Measurements from ENCODE around the gene CLTB.
"Not testable (repeated sequence)": the region's sequence is repeated elsewhere in the genome, so short reads cannot be mapped to it uniquely, and the experiment has no call there.

CLTB gene

DNA sequence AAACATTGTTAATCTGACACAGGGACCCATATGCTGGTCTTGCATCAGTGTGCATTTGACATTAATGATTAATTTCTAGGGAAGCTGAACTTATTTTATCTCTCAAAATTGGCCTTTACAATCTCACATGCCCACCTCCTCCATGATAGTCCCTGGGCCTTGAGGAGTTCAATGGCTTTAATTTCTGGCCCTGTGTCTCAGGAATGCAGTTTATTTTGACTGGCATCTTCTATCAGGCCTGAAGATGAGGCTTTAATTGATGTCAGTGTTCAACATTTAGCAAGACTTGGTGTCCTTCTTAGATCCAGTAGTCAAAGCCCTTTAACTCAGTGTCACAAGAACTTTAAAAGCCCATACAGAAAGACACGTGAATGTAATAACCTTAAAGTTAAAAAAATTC is 10.5 kb upstream of the CLTB start:
- no peak for DNase-seq

DNA sequence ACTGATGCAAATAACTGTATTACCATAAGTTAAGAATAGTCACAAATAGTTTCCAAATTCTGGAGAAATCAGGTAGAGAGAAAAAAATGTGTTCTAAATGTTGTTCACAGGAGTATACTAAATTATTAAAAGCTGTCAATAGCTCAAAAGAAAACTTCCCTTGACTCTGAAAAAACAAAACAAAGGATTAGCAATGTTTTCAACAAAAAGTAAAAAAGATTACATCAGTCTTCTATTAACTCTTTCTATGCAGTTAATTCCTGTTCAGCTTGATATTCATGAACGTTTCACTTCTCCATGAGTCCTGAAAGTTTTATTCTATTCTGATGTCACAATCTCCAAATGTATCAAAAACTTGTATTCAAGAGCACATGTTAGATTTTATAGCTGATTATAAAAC is 9.5 kb upstream of the CLTB start:
- no peak for DNase-seq

GRCh38 chr5:176425138-176425537 is 8.8 kb upstream of the CLTB start:
- no peak for DNase-seq

DNA sequence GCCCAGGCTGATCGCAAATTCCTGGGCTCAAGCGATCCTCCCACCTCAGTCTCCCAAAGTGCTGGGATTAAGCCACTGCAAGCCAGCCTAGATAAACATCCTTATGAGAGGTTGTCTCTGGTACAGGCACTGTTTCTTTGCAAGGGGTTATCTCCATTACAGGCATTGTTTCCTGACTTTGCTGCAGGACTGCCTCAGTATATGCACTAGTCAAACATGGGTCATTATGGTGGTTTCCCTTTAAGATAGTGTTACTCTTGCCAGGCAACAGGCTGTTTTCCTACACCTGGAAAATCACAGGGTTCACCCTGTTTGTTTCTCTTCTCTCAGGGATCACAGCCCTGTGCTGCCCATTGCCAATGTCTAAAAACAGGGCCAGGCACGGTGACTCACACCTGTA is 7.8 kb upstream of the CLTB start:
- DNase-seq: no peak

- no peak for DNase-seq
Measured at GRCh38 chr5:176420972-176421544, 4.7 kb upstream of the CLTB start.

DNA sequence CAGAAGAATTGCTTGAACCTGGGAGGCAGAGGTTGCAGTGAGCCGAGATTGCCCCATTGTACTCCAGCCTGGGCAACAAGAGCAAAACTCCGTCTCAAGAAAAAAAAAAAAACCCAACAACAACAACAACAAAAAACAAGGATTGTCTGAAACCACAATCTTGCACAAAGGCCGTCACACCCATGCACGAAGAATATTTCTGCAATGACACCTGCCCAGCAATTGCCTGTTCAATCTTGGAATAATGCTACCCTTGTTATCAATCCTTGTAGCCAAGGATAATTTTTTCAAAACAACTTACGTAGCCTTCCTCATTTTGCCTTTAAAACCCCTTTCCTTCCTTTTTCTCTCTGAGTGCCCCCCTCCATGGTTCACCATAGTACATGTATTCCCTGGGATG is 3.7 kb upstream of the CLTB start:
- no peak for DNase-seq

- DNase-seq: no peak
Measured at GRCh38 chr5:176418251-176418650, 1.9 kb upstream of the CLTB start.

DNA sequence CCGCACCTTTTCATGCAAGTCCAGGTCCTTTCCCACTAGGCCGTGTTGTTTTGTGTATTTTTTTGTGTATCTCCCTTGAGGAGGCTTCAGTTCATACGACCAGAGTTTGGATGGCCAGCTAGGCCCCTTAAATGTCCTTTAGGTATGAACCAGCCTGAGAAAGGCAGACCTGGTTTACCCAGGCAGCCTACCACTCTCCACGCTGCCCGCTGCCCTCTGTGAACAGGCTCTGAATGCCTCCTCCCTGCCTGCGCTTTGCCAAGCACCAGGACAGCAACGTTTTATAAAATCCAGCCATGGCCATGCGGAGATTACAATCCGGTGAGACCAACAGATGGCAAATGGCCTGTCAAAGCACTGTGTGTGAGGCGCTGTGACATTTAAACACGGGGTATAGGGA is 626 bp upstream of the CLTB start:
- DNase-seq: no peak

DNA sequence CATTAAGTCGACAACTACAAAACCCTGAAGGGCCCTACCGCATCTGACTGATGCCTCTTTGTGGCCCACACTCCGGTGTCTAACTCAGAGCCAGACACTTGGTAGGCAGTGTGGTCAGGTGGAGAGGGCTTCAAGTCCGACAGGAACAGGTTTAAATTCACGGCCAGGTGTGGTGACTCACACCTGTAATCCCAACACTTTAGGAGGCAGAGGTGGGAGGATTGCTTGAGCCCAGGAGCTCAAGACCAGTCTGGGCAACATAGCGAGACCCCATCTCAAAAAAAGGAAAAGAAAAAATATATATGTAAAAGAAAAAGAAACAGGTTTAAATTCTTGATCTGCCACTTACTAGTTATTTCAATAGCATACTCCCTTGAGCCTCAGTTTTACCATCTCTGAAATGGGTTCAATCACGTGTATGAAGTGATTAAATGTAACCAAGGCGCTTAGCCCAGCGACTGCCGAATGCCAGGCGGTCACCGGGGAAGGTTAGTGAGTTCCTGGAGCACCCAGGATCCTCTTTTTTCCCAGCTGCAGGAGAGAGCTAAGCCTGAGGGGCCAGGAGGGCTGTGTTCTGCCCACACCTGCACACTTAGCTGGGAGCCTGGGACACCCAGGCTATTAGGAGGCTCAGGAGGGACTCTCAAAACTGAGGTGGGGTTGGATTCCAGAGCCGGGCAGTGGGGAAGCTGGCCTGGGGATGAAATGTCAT is 943 bp downstream of the CLTB start:
- DNase-seq: no peak

GRCh38 chr5:176414704-176415103 is 1.6 kb downstream of the CLTB start:
- no peak for DNase-seq

DNA sequence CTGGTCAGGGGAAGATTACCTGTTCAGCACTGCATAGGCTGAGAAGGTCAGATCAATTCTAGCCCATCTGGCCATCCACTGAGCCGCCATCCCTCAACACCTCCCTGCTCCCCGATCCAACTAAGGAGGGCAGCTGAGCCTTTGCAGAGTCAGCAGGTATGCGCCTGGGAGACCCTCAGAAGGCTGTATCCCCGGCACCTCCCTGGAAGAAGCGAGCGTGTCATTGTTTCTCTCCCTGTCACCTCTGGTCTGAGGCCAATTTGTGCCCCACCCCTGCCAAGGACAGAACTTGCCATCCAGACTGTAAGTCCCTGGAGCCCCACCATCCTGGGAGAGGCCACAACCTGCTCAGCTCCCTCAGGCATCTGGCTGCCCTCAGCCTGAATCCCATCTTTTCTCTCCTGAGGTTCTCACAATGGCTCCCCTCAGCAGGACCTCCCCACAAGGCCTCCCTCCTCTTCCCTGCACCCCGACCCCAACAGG is 2.6 kb downstream of the CLTB start:
- DNase-seq: no peak

GRCh38 chr5:176413255-176413565 is 3.1 kb downstream of the CLTB start:
- no peak for DNase-seq

DNA sequence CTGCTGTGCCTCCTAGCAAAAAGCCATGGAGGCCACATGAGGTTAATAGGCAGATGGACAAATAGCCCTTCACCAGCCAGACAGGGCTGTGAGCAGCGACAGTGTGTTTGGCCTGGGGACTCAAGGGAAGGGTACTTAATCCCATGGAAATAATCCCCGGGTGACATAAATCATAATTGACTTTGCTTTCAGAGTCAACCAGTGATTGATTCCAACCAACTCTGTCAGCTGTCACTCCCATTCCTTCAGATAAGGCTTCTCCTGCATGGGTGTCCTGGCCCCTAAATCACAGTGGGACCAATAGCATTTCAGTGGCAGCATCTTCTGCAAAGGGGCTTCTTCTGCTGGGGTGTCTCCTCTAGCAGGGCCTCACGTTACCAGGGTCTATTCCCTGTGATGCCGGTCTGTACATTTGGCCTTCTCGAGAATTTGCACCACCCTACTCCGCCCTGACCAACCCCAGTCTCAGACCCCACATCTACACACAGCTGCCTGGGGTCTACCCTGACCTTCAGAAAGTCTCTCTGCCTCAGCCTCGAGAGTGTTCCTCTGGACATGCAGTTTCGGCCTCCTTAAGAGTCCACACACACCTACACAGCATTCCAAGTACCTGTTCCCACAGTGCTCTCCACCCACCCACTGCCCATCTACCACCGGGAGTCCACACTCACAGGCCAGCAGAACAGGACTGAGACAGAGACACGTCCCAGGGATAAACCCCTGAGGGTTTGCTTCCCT is 3.7 kb downstream of the CLTB start:
- DNase-seq: no peak

DNA sequence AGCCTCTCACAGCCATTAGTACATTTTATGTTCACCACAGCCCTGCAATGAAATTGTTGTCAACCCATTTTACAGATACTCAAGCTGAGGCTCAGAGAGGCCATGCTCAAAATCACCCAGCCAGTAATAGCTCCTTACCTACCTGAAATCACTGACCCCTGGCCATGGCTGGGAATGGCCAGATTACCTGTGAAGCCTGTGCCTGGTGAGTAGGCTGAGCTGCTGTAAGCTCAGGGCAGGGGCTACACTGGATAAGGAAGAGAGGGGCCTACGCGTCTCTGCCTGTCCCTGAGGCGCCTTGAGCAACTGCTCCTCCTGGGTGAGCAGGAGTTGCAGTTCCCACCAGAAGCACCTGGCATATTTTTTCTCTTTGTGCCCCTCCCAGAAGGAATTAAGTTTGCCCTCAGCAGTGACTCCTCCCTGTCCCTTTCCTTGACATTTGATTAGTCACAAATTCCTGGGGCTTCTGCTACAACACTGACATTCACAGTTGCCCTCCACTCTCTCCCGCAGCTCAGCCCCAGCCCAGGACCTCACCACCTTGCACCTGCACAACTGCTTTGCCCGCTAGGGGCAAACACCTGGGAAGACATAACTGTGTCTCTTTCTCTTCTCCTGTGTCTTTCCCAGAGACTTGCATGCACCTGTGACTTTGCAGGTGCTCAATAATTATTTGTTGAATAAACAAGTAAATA is 5.7 kb downstream of the CLTB start:
- DNase-seq: no peak

- DNase-seq: no peak
Measured at GRCh38 chr5:176409765-176410164, 6.6 kb downstream of the CLTB start.

GRCh38 chr5:176408590-176408989 is 7.7 kb downstream of the CLTB start:
- no peak for DNase-seq

DNA sequence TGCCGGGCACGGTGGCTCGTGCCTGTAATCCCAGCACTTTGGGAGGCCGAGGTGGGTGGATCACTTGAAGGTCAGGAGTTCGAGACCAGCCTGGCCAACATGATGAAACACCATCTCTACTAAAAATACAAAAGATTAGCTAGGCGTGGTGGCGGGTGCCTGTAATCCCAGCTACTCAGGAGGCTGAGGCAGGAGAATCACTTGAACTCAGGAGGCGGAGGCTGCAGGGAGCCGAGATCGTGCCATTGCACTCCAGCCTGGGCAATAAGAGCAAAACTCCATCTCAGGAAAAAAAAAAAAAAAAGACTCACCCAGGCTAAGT is 8.1 kb downstream of the CLTB start:
- not testable (repeated sequence) for DNase-seq

- no peak for DNase-seq
Measured at GRCh38 chr5:176407456-176408251, 8.7 kb downstream of the CLTB start.

DNA sequence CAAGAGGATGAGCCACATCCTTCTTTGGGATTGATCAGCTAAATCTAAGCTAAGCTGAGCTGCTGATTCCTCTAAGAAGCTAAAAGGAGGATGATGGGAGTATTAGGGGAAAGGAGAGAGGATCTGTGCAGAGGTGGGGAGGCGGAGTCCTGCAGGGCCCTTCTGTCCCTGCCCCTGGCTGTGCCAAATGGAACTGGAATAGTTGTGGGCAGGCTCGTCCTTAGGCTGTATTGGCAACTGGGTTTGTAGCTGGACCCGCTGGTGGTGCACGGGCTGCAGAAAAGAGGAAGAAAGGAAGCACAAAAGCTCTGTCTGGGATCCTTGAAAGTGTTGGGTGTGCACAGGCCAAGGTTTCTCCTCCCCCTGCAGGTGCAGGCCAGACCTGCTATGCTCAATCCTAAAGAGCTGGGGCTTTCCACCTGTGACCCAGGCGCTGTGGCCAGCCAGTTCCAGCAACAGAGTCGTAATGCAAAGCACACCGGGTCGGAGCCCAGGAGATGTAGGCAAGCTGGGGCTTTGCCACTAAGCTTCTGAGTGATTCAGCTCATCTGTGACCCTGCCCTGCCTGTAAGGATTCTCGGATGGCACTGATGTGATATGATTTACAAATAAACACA is 9.8 kb downstream of the CLTB start:
- DNase-seq: no peak

- DNase-seq: no peak
Measured at GRCh38 chr5:176405656-176406435, 10.5 kb downstream of the CLTB start.

GRCh38 chr5:176401281-176402205 is 14.8 kb downstream of the CLTB start:
- no peak for DNase-seq
